GM20431 (cell line): ENCODE measurements around the gene ID1.

Experiments
- in situ Hi-C: fragments of 300-500 bp; cut with MseI, MboI; formaldehyde crosslinking; loops from one replicate; pipeline ENCODE4 v1.15.0; 2020; ENCODE audit warnings: low sequenced_read_pairs; ENCODE audit not compliant: unreplicated experiment

The ID1 gene

DNA sequence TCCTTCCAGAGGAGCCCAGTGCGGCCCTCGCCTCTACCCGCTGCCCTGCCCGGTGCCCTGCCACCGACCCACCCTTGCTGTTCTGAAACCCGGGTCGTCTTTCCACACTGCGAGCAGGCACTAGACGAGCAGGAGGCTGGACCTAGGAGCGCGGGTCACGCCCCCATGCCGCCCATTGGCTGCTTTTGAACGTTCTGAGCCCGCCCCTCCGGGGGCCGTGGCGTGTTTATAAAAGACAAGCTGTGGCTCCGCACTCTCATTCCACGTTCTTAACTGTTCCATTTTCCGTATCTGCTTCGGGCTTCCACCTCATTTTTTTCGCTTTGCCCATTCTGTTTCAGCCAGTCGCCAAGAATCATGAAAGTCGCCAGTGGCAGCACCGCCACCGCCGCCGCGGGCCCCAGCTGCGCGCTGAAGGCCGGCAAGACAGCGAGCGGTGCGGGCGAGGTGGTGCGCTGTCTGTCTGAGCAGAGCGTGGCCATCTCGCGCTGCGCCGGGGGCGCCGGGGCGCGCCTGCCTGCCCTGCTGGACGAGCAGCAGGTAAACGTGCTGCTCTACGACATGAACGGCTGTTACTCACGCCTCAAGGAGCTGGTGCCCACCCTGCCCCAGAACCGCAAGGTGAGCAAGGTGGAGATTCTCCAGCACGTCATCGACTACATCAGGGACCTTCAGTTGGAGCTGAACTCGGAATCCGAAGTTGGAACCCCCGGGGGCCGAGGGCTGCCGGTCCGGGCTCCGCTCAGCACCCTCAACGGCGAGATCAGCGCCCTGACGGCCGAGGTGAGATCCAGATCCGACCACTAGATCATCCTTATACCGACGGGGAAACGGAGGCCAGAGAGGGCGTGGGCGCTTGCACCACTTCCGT lies at the start of gene ID1:
Gene ID1 (plus strand): TSS at position 259 of the 871 bp plus-strand sequence. CDS start 99 bp downstream, at position 358.
- in situ Hi-C loops = no loop called here

DNA sequence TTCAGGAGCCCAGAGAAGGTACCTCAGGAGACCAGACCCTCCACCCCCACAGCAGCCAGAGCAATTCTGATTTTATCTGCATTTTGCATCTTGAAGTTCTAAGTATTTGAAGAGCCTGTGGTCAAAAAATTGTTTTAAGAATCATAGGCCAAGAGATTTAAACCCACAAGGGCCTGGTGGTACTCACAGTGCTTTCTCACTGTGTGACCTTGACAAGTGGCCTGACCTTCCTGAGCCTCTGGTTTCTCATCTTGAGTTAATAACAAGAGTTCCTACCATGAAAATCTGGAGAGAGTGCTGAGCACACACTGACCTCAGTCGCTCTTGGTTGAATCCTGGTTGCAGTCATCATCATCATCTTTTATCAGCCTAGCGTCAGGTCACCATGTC lies 45.4 kb upstream of the ID1 start:
- in situ Hi-C loops = no loop called here

DNA sequence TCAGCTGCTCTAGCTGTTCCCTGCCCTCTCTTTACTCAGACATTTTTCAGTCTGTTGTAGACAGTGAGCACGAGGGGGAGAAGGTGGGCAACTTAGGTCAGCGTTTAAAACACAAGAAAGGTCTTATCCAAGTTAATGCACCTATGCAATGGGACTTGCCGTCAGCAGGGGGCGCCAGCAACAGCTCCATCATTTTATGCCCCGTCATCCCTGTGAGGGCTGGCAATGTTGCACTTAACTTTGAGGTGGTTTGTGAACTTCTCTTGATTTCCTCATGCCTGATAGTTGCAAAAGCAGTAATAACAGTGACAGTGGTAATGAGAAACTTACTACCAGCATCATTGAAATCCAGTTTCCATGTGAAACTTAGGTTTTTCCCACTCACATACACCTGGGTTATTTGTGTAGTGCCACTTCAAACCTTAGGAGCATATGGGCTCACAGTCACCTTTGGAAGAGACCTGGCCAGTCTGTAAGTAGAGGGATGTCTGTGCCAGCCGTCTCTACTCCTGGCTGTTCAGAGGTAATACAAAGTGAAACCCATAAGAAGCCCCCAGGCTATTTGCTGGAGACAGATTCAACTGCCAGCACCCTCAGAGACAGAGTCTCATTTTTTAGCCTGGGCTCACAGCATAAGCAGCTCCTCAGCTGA lies 44.9 kb upstream of the ID1 start:
- in situ Hi-C loops = no loop called here

DNA sequence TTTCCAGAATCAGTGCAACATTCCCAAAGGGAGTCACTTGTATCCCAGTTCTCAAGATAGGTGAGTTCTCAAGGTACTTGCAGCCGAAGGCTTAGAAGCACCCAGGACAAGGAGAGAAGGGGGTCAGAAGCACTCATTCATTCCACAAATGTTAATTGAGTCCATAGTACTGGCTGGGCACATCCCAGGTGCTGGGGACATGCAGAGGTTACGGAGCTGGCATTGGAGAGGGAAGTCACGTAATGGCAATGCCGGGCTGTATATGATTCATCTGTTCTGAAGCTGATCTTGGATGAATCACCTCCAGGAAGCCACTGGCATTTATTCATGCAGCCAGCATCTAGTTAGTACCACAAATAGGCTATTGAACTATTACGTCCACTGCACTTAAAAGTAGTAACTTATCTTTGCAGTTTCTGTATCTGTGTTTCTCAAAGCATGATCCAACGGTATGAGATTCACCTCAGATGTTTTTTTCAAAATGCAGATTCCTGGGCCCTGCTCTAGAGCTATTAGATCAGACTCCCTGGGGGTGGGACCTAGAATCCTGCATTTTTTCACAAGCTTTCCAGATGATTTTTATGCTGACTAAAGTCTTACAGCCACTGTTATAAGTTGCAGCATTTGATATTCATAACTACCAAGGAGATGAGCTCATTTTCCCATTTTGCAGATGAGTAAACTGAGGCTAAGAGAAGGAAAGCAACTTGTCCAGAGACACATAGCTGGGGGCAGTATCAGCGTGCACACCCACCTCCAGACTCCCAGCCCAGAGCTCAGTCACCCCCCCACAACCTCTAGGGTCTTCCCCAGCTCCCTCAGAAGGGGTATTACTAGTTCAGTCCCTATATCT lies 44.1 kb upstream of the ID1 start:
- in situ Hi-C loops = no loop called here

- in situ Hi-C loops = no loop called here
Observed at GRCh38 chr20:31562241-31562640, 42.8 kb upstream of the ID1 start.

DNA sequence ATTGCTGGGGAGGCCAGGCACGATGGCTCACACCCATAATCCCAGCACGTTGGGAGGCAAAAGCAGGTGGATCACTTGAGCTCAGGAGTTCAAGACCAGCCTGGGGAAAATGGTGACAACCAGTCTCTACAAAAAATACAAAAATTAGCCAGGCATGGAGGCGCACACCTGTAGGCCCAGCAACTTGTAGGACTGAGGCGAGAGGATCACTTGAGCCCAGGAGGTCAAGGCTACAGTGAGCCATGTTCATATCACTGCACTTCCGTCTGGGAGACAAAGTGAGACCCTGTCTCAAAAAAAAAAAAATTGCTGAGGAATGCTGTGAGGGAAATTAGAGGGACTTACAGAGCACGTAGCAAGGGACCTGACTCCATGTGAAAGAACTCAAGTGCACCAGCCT lies 40.8 kb upstream of the ID1 start:
- in situ Hi-C loops = no loop called here

- in situ Hi-C loops = no loop called here
Observed at GRCh38 chr20:31565699-31566318, 39.3 kb upstream of the ID1 start.

DNA sequence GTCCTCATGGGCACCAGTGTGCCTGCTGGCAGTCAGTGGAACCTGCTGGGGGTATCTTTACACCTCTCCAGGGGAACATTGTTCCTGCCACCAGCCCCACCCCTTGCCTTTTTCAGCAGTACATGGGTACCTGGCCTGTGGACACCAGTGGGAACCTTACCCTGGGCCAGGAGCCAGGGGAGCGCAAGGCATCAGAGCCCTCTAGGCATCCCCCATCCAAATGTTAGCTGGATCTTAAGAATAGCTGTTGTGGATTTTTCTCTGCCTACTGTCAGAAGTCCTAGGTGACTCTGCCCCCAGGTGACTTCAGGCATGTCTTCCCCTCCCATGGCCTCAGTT lies 38.8 kb upstream of the ID1 start:
- in situ Hi-C loops = no loop called here

DNA sequence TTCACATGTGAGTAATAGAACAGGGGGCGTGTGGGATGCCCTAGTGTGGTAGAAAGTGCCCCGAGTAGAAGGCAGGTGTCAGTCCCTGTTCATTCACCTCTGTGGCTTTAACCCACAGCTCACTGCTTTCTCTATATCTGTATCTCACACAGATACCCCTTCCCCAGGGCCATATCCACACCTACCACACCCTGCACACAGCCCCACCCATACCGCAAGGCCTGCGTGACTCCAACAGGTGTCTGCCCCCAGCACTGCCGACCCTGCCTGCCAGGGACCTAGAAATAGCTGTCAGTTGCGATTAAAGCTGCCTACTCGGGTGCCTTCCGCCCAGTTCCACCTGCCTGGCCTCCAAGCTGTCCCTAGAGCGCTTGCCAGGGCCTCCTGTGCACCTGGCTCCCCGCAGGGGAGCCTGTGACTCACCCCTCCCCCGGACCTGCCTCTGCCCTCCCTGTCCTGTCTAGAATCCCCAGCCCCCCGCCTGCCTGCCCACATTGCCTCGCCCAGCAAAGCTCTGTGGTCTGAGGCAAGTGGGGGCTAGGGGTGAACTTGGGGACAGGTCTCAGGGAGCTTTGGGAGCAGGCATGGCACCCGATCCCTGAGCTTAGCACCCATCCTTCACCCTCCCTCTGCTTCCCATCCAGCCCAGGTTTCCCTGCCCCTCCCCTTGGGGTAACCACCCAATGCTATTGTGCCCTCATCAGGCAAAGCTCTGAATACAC lies 38.3 kb upstream of the ID1 start:
- in situ Hi-C loops = no loop called here

DNA sequence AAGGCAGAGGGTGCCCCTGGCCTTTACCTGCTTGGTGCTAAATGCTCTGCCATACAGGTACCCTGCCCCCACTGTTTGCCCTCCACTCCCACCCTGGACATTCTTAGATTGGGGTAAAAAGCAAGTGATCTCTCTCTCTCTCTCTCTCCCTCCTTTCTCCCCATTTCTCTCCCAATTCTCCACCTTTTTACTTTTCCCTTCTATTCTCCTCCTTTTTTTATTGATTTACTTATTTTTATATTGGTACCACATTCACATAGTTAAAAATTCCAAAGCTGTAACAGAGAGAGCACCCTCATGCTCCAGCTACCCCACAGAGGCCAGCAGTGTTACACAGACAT lies 37.7 kb upstream of the ID1 start:
- in situ Hi-C loops = no loop called here

DNA sequence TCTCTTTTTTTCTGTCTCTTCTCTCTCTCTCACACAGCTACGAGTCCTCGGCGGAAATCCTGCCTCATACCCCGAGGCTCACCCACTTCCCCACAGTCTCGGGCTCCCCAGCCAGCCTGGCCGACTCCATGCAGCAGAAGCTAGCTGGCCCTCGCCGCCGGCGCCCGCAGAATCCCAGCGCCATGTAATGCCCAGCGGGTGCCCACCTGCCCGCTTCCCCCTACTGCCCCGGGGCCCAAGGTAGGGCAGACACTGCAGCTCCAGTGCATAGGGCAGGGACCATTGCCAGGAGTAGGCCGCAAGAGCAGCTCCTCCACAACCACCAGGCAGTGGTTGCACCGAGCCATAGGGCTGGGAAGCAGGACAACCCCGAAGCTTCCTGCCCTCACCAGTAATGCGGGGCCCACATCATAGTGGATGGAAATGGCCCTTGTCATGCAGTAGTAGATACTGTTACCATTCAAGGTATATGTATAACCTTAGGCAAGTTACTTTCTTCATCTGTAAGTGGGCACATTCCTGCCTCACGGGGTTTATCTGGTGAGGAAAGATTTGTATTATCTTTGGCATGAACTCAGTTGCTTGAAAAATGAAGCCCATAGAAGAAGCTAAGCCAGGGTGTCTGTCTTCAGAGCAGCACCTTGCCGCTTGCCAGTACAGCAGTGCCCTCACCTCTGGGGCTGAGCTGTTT lies 36.9 kb upstream of the ID1 start:
- in situ Hi-C loops = no loop called here

GRCh38 chr20:31568773-31569162 lies 36.3 kb upstream of the ID1 start:
- in situ Hi-C loops = no loop called here

DNA sequence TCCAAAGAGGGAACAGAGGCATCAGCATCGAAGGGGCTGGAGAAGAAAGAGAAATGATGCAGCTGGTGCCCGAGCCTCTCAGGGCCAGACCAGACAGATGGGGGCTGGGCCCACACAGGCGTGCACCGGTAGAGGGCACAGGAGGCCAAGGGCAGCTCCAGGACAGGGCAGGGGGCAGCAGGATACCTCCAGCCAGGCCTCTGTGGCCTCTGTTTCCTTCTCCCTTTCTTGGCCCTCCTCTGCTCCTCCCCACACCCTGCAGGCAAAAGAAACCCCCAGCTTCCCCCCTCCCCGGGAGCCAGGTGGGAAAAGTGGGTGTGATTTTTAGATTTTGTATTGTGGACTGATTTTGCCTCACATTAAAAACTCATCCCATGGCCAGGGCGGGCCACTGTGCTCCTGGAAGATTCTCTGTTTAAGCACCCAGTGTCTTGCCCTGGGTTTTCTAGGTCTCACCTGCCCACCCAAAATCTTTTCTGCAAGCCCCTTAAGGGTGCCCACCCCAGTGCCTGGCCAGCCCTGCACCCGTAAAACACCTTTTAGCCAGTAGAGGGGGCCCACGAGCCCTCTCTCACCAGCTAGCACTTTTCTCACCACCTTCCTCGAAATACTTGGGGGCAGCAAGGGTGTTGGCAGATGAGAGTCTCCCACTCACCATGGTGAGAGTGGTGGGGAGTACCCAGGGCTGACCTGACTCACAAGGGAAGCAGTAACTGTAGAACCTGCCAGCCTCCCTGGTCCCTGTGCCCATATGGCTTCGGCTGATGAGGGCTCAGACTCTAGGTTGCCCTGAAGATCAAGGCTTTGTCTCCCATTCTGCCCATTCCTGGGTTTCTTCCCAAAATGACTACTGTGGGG lies 35.7 kb upstream of the ID1 start:
- in situ Hi-C loops = no loop called here

- in situ Hi-C loops = no loop called here
Observed at GRCh38 chr20:31570021-31570463, 35.0 kb upstream of the ID1 start.

- in situ Hi-C loops = no loop called here
Observed at GRCh38 chr20:31570735-31571617, 34.1 kb upstream of the ID1 start.

- in situ Hi-C loops = no loop called here
Observed at GRCh38 chr20:31572042-31572700, 32.9 kb upstream of the ID1 start.
